ENCODE data around the gene SNX27. TPM values are rescaled to one million over a fixed set of nuclear protein-coding genes. Genes with fewer than 3 reads are reported as not detected.

Gene SNX27
- polyA plus RNA-seq, 3 donors = 40.1 to 57.1 (median 47.6) TPM

- intact Hi-C loops (cut with micrococcal nuclease) = no loop called here
- no peak overlapping the region for H3K27ac Mint-ChIP-seq
- H3K4me3 Mint-ChIP-seq = no peak overlapping the region
Measured at GRCh38 chr1:151590961-151591360, 20.9 kb upstream of the SNX27 start.

GRCh38 chr1:151593730-151594129, 18.1 kb upstream of the SNX27 start:
- Histone ChIP-seq H3K4me3 (replicated peaks in 1 of 3; ENCODE audit: low read depth in 2 of 3, low read length in 3 of 3) (peak overlapping the region; percentile 13 to 63 (median 14)), H3K27ac (ENCODE audit: low read depth in 1 of 2, low read length in 2 of 2) (peak overlapping the region in 1 of 2 donors; percentile 7), H3K9ac (ENCODE audit: insufficient read depth, low read length, poor library complexity, severe bottlenecking) (no peak overlapping the region), H3K79me2 (ENCODE audit: insufficient read depth, low read length) (no peaks in the 10 kb centered on the region), H3K4me2 (replicated peaks; ENCODE audit: extremely low read depth, low read length, poor library complexity, severe bottlenecking) (peak overlapping the region; percentile 60), H2AFZ (ENCODE audit: insufficient read depth, low read depth, low read length, poor library complexity, severe bottlenecking) (peak overlapping the region; percentile 71), H3K36me3 (replicated peaks in 1 of 2; ENCODE audit: control insufficient read depth in 1 of 2, insufficient read depth in 2 of 2, low read length in 2 of 2) (no peaks in the 10 kb centered on the region), H3K27me3 (ENCODE audit: control insufficient read depth in 2 of 2, insufficient read depth in 2 of 2, low read length in 2 of 2) (no peaks in the 10 kb centered on the region), H4K20me1 (ENCODE audit: insufficient read depth, low read length) (no peaks in the 10 kb centered on the region), H3K4me1 (ENCODE audit: control insufficient read depth in 1 of 2, insufficient read depth in 2 of 2, low read length in 2 of 2) (peaks cover 6 to 14% of the 10 kb centered on the region in 2 donors), H3K9me3 (replicated peaks in 1 of 2; ENCODE audit: control insufficient read depth in 1 of 2, insufficient read depth in 1 of 2, low read length in 2 of 2) (peaks cover 8 to 13% of the 10 kb centered on the region in 2 donors)
- peak overlapping the region in 6 of 7 donors; percentile 64 to 93 (median 74) for H3K27ac Mint-ChIP-seq
- peak in 1 of 3 donors; percentile 18 for DNase-seq
- peaks cover 0 to 2% (median 0%) of the 10 kb centered on the region in 3 donors for H3K27me3 Mint-ChIP-seq (ENCODE audit: low read depth in 3 of 3)
- intact Hi-C loops (cut with micrococcal nuclease) = loop anchor here in 1 of 2 donors (2.0 kb wide), 1 partner anchor 141 kb away; no protein-coding TSS in a partner anchor
- peaks cover 3% of the 10 kb centered on the region in 2 donors for H3K36me3 Mint-ChIP-seq
- WGBS (ENCODE audit: insufficient coverage) = 3% methylated on average over 5 of the region's 9 CpGs
- no peak for TF ChIP-seq CTCF (IDR thresholded peaks at IDR 0.05)
- peak overlapping the region; percentile 77 to 90 for H3K4me3 Mint-ChIP-seq
- H3K4me1 Mint-ChIP-seq = peaks cover 11% of the 10 kb centered on the region
- peaks cover 10 to 14% (median 13%) of the 10 kb centered on the region in 7 donors for H3K9me3 Mint-ChIP-seq

More at GRCh38 chr1:151590961-151591360, 20.9 kb upstream of the SNX27 start:
- no peak overlapping the region for H3K27ac ChIP-seq (ENCODE audit: low read depth in 1 of 2, low read length in 2 of 2)
- H3K36me3 ChIP-seq (replicated peaks in 1 of 2; ENCODE audit: control insufficient read depth in 1 of 2, insufficient read depth in 2 of 2, low read length in 2 of 2) = no peaks in the 10 kb centered on the region
- no peak for DNase-seq
- H3K27me3 Mint-ChIP-seq (ENCODE audit: low read depth in 3 of 3) = peaks cover 0 to 2% (median 1%) of the 10 kb centered on the region in 3 donors
- no peak overlapping the region for H3K4me2 ChIP-seq (replicated peaks; ENCODE audit: extremely low read depth, low read length, poor library complexity, severe bottlenecking)
- no peaks in the 10 kb centered on the region for H3K79me2 ChIP-seq (ENCODE audit: insufficient read depth, low read length)
- no peaks in the 10 kb centered on the region for H3K27me3 ChIP-seq (ENCODE audit: control insufficient read depth in 2 of 2, insufficient read depth in 2 of 2, low read length in 2 of 2)
- no peak overlapping the region for H3K9ac ChIP-seq (ENCODE audit: insufficient read depth, low read length, poor library complexity, severe bottlenecking)
- no peak overlapping the region for H2AFZ ChIP-seq (ENCODE audit: insufficient read depth, low read depth, low read length, poor library complexity, severe bottlenecking)
- 100% methylated on average over 1 of the region's 3 CpGs for WGBS (ENCODE audit: insufficient coverage)
- H3K4me3 ChIP-seq (replicated peaks in 1 of 3; ENCODE audit: low read depth in 2 of 3, low read length in 3 of 3) = no peak overlapping the region
- peaks cover 10 to 14% (median 13%) of the 10 kb centered on the region in 7 donors for H3K9me3 Mint-ChIP-seq
- no peaks in the 10 kb centered on the region for H4K20me1 ChIP-seq (ENCODE audit: insufficient read depth, low read length)
- peaks cover 8 to 13% of the 10 kb centered on the region in 2 donors for H3K9me3 ChIP-seq (replicated peaks in 1 of 2; ENCODE audit: control insufficient read depth in 1 of 2, insufficient read depth in 1 of 2, low read length in 2 of 2)
- H3K4me1 Mint-ChIP-seq = peaks cover 11% of the 10 kb centered on the region
- peaks cover 3% of the 10 kb centered on the region in 2 donors for H3K36me3 Mint-ChIP-seq
- peaks cover 6 to 14% of the 10 kb centered on the region in 2 donors for H3K4me1 ChIP-seq (ENCODE audit: control insufficient read depth in 1 of 2, insufficient read depth in 2 of 2, low read length in 2 of 2)
- TF ChIP-seq CTCF (IDR thresholded peaks at IDR 0.05) = no peak
